Liver (tissue), 9 donors: ENCODE results near the gene AGBL4. TPM values are rescaled to one million over a fixed set of nuclear protein-coding genes. Genes with fewer than 3 reads are reported as not detected.

Experiments used
- DNase-seq: peaks from one replicate; pipeline ENCODE4 v3.0.0-alpha.2; 2017; ENCODE audit warnings: low spot score
- H3K27ac ChIP-seq, 2 donors: one replicate each; pipeline ENCODE4 v1.7.0; 2013; ENCODE audit warnings: inconsistent platforms in 2 of 2, low read length in 2 of 2, control low read depth in 1 of 2, low read depth in 1 of 2, mild to moderate bottlenecking in 1 of 2
- H3K27me3 ChIP-seq, 4 donors: one replicate each; pipeline versions ENCODE4 v1.6.1 to v1.7.0; 2013; ENCODE audit warnings: low read length in 3 of 4, inconsistent platforms in 1 of 4, mild to moderate bottlenecking in 1 of 4, moderate library complexity in 1 of 4; ENCODE audit not compliant: control insufficient read depth in 4 of 4, insufficient read depth in 4 of 4
- H3K36me3 ChIP-seq, 4 donors: one replicate each; pipeline versions ENCODE4 v1.6.1 to v1.7.0; 2013; ENCODE audit warnings: low read length in 3 of 4, mild to moderate bottlenecking in 3 of 4, low read depth in 1 of 4, moderate library complexity in 1 of 4; ENCODE audit not compliant: control insufficient read depth in 4 of 4, insufficient read depth in 3 of 4
- H3K4me1 ChIP-seq, 4 donors: one replicate each; pipeline versions ENCODE4 v1.6.1 to v1.7.0; 2013; ENCODE audit warnings: low read length in 3 of 4, mild to moderate bottlenecking in 3 of 4, moderate library complexity in 1 of 4; ENCODE audit not compliant: control insufficient read depth in 4 of 4, insufficient read depth in 4 of 4
- H3K4me3 ChIP-seq, 3 donors: one replicate each; pipeline versions ENCODE4 v1.6.1 to v1.7.0; 2013; ENCODE audit warnings: low read length in 3 of 3, control low read depth in 1 of 3, low read depth in 1 of 3, mild to moderate bottlenecking in 1 of 3
- H3K9ac ChIP-seq, 2 donors: one replicate each; pipeline ENCODE4 v1.7.0; 2013; ENCODE audit warnings: low read length in 2 of 2, mild to moderate bottlenecking in 2 of 2, moderate library complexity in 2 of 2, control low read depth in 1 of 2, low read depth in 1 of 2
- H3K9me3 ChIP-seq, 4 donors: one replicate each; pipeline versions ENCODE4 v1.6.1 to v1.7.0; 2013; ENCODE audit warnings: low read length in 3 of 4; ENCODE audit not compliant: control insufficient read depth in 4 of 4
- ATF3 ChIP-seq: IDR thresholded peaks from 2 replicates; pipeline ENCODE4 v1.6.1; 2016; ENCODE audit warnings: antibody characterized with exemption
- CTCF ChIP-seq: fragments of 150-350 bp; IDR thresholded peaks from 2 replicates; pipeline ENCODE4 v1.5.1; 2017; ENCODE audit warnings: improper control_type of control experiment, low read depth, low read length; ENCODE audit not compliant: missing input control
- EGR1 ChIP-seq, 2 donors: IDR thresholded peaks; 2 replicates each; pipeline ENCODE4 v1.6.1; 2016 to 2018; ENCODE audit warnings: antibody characterized with exemption in 2 of 2, low read depth in 2 of 2
- FOXA1 ChIP-seq: IDR thresholded peaks from 2 replicates; pipeline ENCODE4 v1.6.1; 2016; ENCODE audit warnings: antibody characterized with exemption
- FOXA2 ChIP-seq: IDR thresholded peaks from 2 replicates; pipeline ENCODE4 v1.6.1; 2016; ENCODE audit warnings: antibody characterized with exemption
- GABPA ChIP-seq, 2 donors: IDR thresholded peaks in 1 of 2; conservative IDR thresholded peaks in 1 of 2; 2 replicates each; pipeline ENCODE4 v1.6.1; 2016; ENCODE audit warnings: antibody characterized with exemption in 2 of 2, mild to moderate bottlenecking in 1 of 2, moderate library complexity in 1 of 2
- HNF4A ChIP-seq, 2 donors: conservative IDR thresholded peaks; 2 replicates each; pipeline ENCODE4 v1.6.1; 2016; ENCODE audit warnings: antibody characterized with exemption in 2 of 2, mild to moderate bottlenecking in 2 of 2
- HNF4G ChIP-seq: IDR thresholded peaks from 2 replicates; pipeline ENCODE4 v1.6.1; 2016; ENCODE audit warnings: antibody characterized with exemption
- JUND ChIP-seq, 2 donors: IDR thresholded peaks; 2 replicates each; pipeline ENCODE4 v1.6.1; 2016; ENCODE audit warnings: antibody characterized with exemption in 2 of 2
- MAX ChIP-seq: IDR thresholded peaks from 2 replicates; pipeline ENCODE4 v1.6.1; 2016; ENCODE audit warnings: antibody characterized with exemption
- NR2F2 ChIP-seq: IDR thresholded peaks from 2 replicates; pipeline ENCODE4 v1.6.1; 2016; ENCODE audit warnings: antibody characterized with exemption
- RAD21 ChIP-seq, 2 donors: IDR thresholded peaks; 2 replicates each; pipeline ENCODE4 v1.6.1; 2016; ENCODE audit warnings: antibody characterized with exemption in 2 of 2, mild to moderate bottlenecking in 2 of 2
- REST ChIP-seq: IDR thresholded peaks from 2 replicates; pipeline ENCODE4 v1.6.1; 2016; ENCODE audit warnings: antibody characterized with exemption, mild to moderate bottlenecking
- RXRA ChIP-seq, 2 donors: IDR thresholded peaks; 2 replicates each; pipeline ENCODE4 v1.6.1; 2017 to 2018; ENCODE audit warnings: antibody characterized with exemption in 2 of 2, mild to moderate bottlenecking in 1 of 2
- SP1 ChIP-seq: IDR thresholded peaks from 2 replicates; pipeline ENCODE4 v1.6.1; 2018; ENCODE audit warnings: antibody characterized with exemption, mild to moderate bottlenecking
- TAF1 ChIP-seq: conservative IDR thresholded peaks from 2 replicates; pipeline ENCODE4 v1.6.1; 2016; ENCODE audit warnings: antibody characterized with exemption, mild to moderate bottlenecking
- YY1 ChIP-seq: IDR thresholded peaks from 2 replicates; pipeline ENCODE4 v1.6.1; 2016; ENCODE audit warnings: antibody characterized with exemption, mild to moderate bottlenecking
- ZBTB33 ChIP-seq: IDR thresholded peaks from 2 replicates; pipeline ENCODE4 v1.6.1; 2016; ENCODE audit warnings: antibody characterized with exemption
- WGBS: extraction: QIAGEN DNeasy Blood & Tissue Kit; methylation state at CpG from one replicate; pipeline ENCODE4 v1.1.7; 2013; 5-methylcytosine and 5-hydroxymethylcytosine counted together
- polyA plus RNA-seq, 2 donors: library from polyadenylated mRNA; stranded (reverse) in 1 of 2; unstranded in 1 of 2; fragments of 200-250 nt in 1 of 2; fragments of >200 nt in 1 of 2; fragmentation: Nextera tagmentation in 1 of 2; extraction: Ambion mirVana in 1 of 2; gene quantifications; one replicate each; pipeline versions ENCODE4 v1.2.1 to v1.2.3, GENCODE V29; 2013 to 2015
- total RNA-seq, 2 donors: library from RNA; depleted of rRNA; stranded (reverse); fragments of >200 nt; gene quantifications; one replicate each; pipeline ENCODE4 v1.2.3, GENCODE V29; 2014
- donor health status: healthy.
- donor health status: healthy.
- donor health status: healthy.
- donor health status: healthy.
- donor health status: healthy.

Gene AGBL4
- total and polyA plus RNA-seq, 4 donors, result 0.75 to 0.76 TPM; not detected in 2

- Histone ChIP-seq H3K9ac (no peak overlapping the region), H3K4me1 (no peaks in the 10 kb centered on the region), H3K27me3 (no peaks in the 10 kb centered on the region), H3K9me3 (peaks cover 0 to 14% (median 7%) of the 10 kb centered on the region in 4 donors), H3K27ac (no peak overlapping the region), H3K36me3 (no peaks in the 10 kb centered on the region), H3K4me3 (no peak overlapping the region)
- WGBS, result 35% methylated on average over 2 of the region's 2 CpGs
- no peak for DNase-seq
- no peak for TF ChIP-seq RXRA (IDR thresholded peaks at IDR 0.05)
- no peak for TF ChIP-seq NR2F2
- TF ChIP-seq GABPA (IDR thresholded peaks at IDR 0.05 in 1 of 2, conservative IDR thresholded peaks at IDR 0.05 in 1 of 2), result no peak
- TF ChIP-seq REST, result no peak
- no peak for TF ChIP-seq RAD21 (IDR thresholded peaks at IDR 0.05)
- TF ChIP-seq EGR1 (IDR thresholded peaks at IDR 0.05; ENCODE audit: low read depth in 2 of 2), result no peak
- no peak for TF ChIP-seq TAF1
- TF ChIP-seq YY1, result no peak
- TF ChIP-seq ZBTB33, result no peak
- no peak for TF ChIP-seq FOXA1
- no peak for TF ChIP-seq FOXA2
- no peak for TF ChIP-seq CTCF
- TF ChIP-seq MAX, result no peak
- TF ChIP-seq HNF4G, result no peak
- no peak for TF ChIP-seq JUND (IDR thresholded peaks at IDR 0.05)
- no peak for TF ChIP-seq SP1
- no peak for TF ChIP-seq HNF4A (conservative IDR thresholded peaks at IDR 0.05)
- TF ChIP-seq ATF3, result no peak
These were observed 586.9 kb downstream of the AGBL4 start for GRCh38 chr1:49436865-49437264.
